T-helper 22 cell (primary cell): ENCODE results near the gene HEMGN.
A peak's percentile ranks its signal among the peaks of the same experiment; 100 is the strongest.

ENCODE experiments used
- DNase-seq: peaks from one replicate; pipeline ENCODE4 v3.0.0-alpha.2; 2020; ENCODE audit warnings: low read depth

Gene HEMGN

DNA sequence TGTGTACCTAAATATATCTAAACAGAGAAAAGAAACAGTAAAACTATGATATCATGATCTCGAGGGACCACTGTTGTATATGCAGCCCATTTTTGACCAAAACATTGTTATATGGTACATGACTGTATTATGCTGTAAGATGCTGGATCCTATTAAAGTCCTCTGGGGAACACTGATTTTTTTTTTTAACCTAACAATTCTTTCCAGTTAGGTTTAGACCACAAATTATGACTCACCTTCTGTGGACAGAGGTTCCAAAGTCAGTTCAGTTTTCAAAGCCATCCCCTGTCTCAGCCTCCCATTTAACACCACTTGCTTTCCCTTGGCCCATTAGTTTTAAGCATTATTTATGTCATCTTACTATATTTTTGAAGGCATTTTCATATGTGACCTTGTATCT, 42.8 kb downstream of the HEMGN start:
- no peak for DNase-seq

DNA sequence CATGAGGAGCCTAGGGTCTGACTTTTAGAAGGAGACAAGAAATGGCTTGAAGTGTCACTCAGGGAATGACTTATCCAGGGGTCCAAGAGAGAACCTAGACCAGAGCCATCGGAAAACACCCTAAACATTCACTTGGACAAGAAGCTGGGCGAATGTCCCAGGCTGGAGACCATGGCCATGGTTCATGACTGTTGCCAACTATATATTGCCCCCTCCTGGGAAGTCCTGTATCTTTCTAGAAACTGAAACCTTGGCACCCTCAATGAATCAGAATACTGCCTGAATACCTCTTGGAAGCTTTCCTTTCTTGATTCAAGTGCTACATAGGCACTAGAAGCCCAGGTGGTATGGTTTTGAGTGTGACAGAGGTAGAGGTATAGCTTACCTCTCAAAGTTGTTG, 45.6 kb downstream of the HEMGN start:
- no peak for DNase-seq

DNA sequence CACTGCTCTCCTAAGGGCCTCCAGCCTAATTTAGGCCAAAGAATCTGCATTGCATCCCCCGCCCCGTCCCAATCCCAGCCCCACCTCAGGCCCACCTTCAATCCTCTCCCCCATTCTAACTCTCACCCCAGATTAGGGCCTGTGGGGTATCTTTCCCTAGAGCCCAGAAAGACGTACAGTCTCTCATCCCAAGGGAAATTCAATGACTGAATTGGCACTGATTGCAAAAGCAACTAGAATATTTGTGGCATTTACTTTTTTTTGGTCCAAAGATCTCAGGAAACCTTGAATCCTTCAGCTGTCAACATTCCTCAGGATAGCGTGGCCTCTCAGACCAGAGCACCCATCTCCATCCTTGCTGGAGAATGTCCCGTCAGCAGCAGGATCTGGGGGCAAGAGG, 46.2 kb downstream of the HEMGN start:
- no peak for DNase-seq

DNA sequence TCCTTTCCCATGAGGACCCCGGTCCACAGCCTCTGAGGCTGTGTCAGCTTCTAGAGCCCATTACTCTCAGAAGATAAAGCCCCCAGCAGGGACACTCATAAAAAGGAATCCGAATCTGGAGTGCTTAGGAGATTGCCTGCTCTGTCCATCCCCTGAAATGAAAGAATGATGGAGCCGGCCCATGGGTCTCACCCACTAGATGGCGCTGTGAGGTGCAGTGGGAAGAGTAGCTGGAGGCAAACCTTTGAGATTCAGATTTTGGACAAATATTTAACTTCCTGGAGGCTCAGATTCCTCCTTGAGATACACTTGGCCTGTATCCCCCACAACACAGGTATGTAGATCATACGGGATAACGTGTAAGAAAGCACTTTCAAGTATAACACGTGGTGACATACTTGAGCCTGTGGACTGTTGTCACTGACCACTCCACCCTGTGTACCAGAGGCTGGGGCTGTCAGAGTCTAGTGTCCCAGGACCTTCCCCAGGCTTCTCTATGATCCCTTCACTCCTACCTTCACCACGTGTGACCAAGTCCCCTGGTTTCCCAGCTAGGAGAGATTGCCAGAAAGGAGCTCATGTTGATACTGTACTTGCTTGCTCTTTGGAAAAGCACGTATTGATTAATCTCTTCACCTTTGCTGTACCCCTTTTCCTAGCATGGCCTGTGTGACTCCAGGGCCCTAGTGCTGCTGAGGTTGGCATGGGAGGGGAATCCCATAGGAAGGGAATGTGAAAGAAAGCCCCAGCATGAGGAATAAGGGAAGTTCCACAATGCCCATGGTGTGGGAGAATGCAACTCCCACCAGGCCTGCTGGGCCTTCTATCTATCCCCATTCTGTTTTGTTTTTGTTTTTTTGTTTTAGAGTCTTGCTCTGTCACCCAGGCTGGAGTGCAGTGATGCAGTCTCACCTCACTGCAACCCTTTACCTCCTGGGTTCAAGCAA, 47.8 kb downstream of the HEMGN start:
- DNase-seq, result peak; percentile 19

DNA sequence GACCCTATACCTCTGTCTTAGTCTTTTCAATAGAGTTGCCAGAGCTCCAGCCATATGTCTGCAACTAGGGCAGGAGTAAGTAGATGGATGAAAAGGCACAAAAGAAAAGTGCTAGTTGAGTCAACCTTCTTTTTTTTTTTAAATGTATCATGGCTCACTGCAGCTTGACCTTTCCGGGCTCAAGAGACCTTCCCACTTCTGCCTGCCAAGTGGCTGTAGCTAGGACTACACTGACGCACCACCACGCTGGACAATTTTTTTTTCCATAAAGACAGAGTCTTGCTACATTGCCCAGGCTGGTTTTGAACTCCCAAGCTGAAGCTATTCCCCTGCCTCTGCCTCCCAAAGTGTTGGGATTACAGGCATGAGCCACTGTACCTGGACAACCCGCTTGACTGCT, 57.6 kb downstream of the HEMGN start:
- DNase-seq, result no peak
